IPS-18a (cell line): Measurements from ENCODE around the gene CGGBP1.
"Not testable (repeated sequence)": the region's sequence is repeated elsewhere in the genome, so short reads cannot be mapped to it uniquely, and the experiment has no call there.

ENCODE experiments used
- H3K27ac ChIP-seq: one replicate; pipeline ENCODE4 v1.5.1; 2013; ENCODE audit warnings: low read length
- H3K27me3 ChIP-seq: one replicate; pipeline ENCODE4 v1.6.1; 2013; ENCODE audit warnings: mild to moderate bottlenecking, low read length; ENCODE audit not compliant: control insufficient read depth, insufficient read depth
- H3K36me3 ChIP-seq: one replicate; pipeline ENCODE4 v1.6.1; 2013; ENCODE audit warnings: low read depth, low read length; ENCODE audit not compliant: control insufficient read depth
- H3K4me1 ChIP-seq: one replicate; pipeline ENCODE4 v1.6.1; 2013; ENCODE audit warnings: low read depth, low read length; ENCODE audit not compliant: control insufficient read depth
- H3K4me3 ChIP-seq: one replicate; pipeline ENCODE4 v1.5.1; 2013; ENCODE audit warnings: low read length
- H3K9ac ChIP-seq: one replicate; pipeline ENCODE4 v1.6.1; 2013; ENCODE audit warnings: mild to moderate bottlenecking, low read length, moderate library complexity
- H3K9me3 ChIP-seq: one replicate; pipeline ENCODE4 v1.6.1; 2013; ENCODE audit warnings: low read depth, low read length; ENCODE audit not compliant: control insufficient read depth

Gene CGGBP1

GRCh38 chr3:88033808-88034207, 25.0 kb downstream of the CGGBP1 start:
- no peaks in the 10 kb centered on the region for H3K4me1 ChIP-seq
- no peak overlapping the region for H3K27ac ChIP-seq
- no peak overlapping the region for H3K9ac ChIP-seq
- no peaks in the 10 kb centered on the region for H3K27me3 ChIP-seq
- no peaks in the 10 kb centered on the region for H3K36me3 ChIP-seq
- no peaks in the 10 kb centered on the region for H3K9me3 ChIP-seq
- H3K4me3 ChIP-seq, result no peak overlapping the region

GRCh38 chr3:88033079-88033478, 25.7 kb downstream of the CGGBP1 start:
- no peak overlapping the region for H3K9ac ChIP-seq
- H3K9me3 ChIP-seq, result no peaks in the 10 kb centered on the region
- no peaks in the 10 kb centered on the region for H3K4me1 ChIP-seq
- no peaks in the 10 kb centered on the region for H3K27me3 ChIP-seq
- H3K4me3 ChIP-seq, result no peak overlapping the region
- H3K36me3 ChIP-seq, result no peaks in the 10 kb centered on the region
- no peak overlapping the region for H3K27ac ChIP-seq

GRCh38 chr3:88032245-88032644, 26.6 kb downstream of the CGGBP1 start:
- Histone ChIP-seq H3K27ac (no peak overlapping the region), H3K27me3 (no peaks in the 10 kb centered on the region), H3K4me1 (no peaks in the 10 kb centered on the region), H3K9me3 (no peaks in the 10 kb centered on the region), H3K4me3 (no peak overlapping the region), H3K36me3 (no peaks in the 10 kb centered on the region), H3K9ac (no peak overlapping the region)

GRCh38 chr3:88031642-88032077, 27.1 kb downstream of the CGGBP1 start:
- Histone ChIP-seq H3K4me3 (no peak overlapping the region), H3K27ac (no peak overlapping the region), H3K36me3 (no peaks in the 10 kb centered on the region), H3K27me3 (no peaks in the 10 kb centered on the region), H3K4me1 (no peaks in the 10 kb centered on the region), H3K9me3 (no peaks in the 10 kb centered on the region), H3K9ac (no peak overlapping the region)

GRCh38 chr3:88030210-88030609, 28.6 kb downstream of the CGGBP1 start:
- Histone ChIP-seq H3K9ac (no peak overlapping the region), H3K9me3 (no peaks in the 10 kb centered on the region), H3K27me3 (no peaks in the 10 kb centered on the region), H3K4me3 (no peak overlapping the region), H3K36me3 (no peaks in the 10 kb centered on the region), H3K27ac (no peak overlapping the region), H3K4me1 (no peaks in the 10 kb centered on the region)

GRCh38 chr3:88028876-88029275, 29.9 kb downstream of the CGGBP1 start:
- Histone ChIP-seq H3K4me3 (no peak overlapping the region), H3K9ac (no peak overlapping the region), H3K4me1 (no peaks in the 10 kb centered on the region), H3K9me3 (no peaks in the 10 kb centered on the region), H3K27ac (no peak overlapping the region), H3K27me3 (no peaks in the 10 kb centered on the region), H3K36me3 (no peaks in the 10 kb centered on the region)

GRCh38 chr3:88025001-88025552, 33.7 kb downstream of the CGGBP1 start:
- no peaks in the 10 kb centered on the region for H3K4me1 ChIP-seq
- no peaks in the 10 kb centered on the region for H3K36me3 ChIP-seq
- H3K4me3 ChIP-seq, result no peak overlapping the region
- no peaks in the 10 kb centered on the region for H3K9me3 ChIP-seq
- H3K27me3 ChIP-seq, result no peaks in the 10 kb centered on the region
- no peak overlapping the region for H3K27ac ChIP-seq
- no peak overlapping the region for H3K9ac ChIP-seq

GRCh38 chr3:88019024-88019423, 39.8 kb downstream of the CGGBP1 start:
- no peaks in the 10 kb centered on the region for H3K36me3 ChIP-seq
- H3K27ac ChIP-seq, result no peak overlapping the region
- no peaks in the 10 kb centered on the region for H3K9me3 ChIP-seq
- no peaks in the 10 kb centered on the region for H3K27me3 ChIP-seq
- H3K4me1 ChIP-seq, result no peaks in the 10 kb centered on the region
- H3K4me3 ChIP-seq, result no peak overlapping the region
- H3K9ac ChIP-seq, result no peak overlapping the region

GRCh38 chr3:88015656-88016055, 43.1 kb downstream of the CGGBP1 start:
- not testable (repeated sequence) for H3K9ac ChIP-seq, H3K4me3 ChIP-seq, H3K4me1 ChIP-seq, H3K9me3 ChIP-seq, H3K36me3 ChIP-seq, H3K27me3 ChIP-seq, H3K27ac ChIP-seq

GRCh38 chr3:88013592-88013991, 45.2 kb downstream of the CGGBP1 start:
- H3K36me3 ChIP-seq, result no peaks in the 10 kb centered on the region
- no peak overlapping the region for H3K4me3 ChIP-seq
- H3K9me3 ChIP-seq, result no peaks in the 10 kb centered on the region
- no peaks in the 10 kb centered on the region for H3K4me1 ChIP-seq
- H3K27ac ChIP-seq, result no peak overlapping the region
- H3K27me3 ChIP-seq, result no peaks in the 10 kb centered on the region
- H3K9ac ChIP-seq, result no peak overlapping the region

GRCh38 chr3:88010810-88011209, 48.0 kb downstream of the CGGBP1 start:
- no peak overlapping the region for H3K27ac ChIP-seq
- H3K27me3 ChIP-seq, result no peaks in the 10 kb centered on the region
- H3K4me3 ChIP-seq, result no peak overlapping the region
- H3K9me3 ChIP-seq, result no peaks in the 10 kb centered on the region
- no peaks in the 10 kb centered on the region for H3K36me3 ChIP-seq
- no peak overlapping the region for H3K9ac ChIP-seq
- H3K4me1 ChIP-seq, result no peaks in the 10 kb centered on the region

GRCh38 chr3:88009066-88009465, 49.7 kb downstream of the CGGBP1 start:
- Histone ChIP-seq H3K4me3 (no peak overlapping the region), H3K9me3 (no peaks in the 10 kb centered on the region), H3K36me3 (no peaks in the 10 kb centered on the region), H3K27ac (no peak overlapping the region), H3K4me1 (no peaks in the 10 kb centered on the region), H3K27me3 (no peaks in the 10 kb centered on the region), H3K9ac (no peak overlapping the region)
